Measurements from ENCODE around the gene MACROD2. TPM values are rescaled to one million over a fixed set of nuclear protein-coding genes. Genes with fewer than 3 reads are reported as not detected.

Gene MACROD2
- total and polyA plus RNA-seq, 2 experiments from 2014 or later: 2.8 to 4.3 TPM

- H3K9me2 ChIP-seq (ENCODE audit: insufficient read depth): peaks cover 11% of the 10 kb centered on the region; the same call in 1 of the 2 replicates
- TF ChIP-seq ETS1 (IDR thresholded peaks at IDR 0.05): no peak
- TF ChIP-seq CREB1 (CRISPR knock-in tag; IDR thresholded peaks at IDR 0.05; ENCODE audit: low read depth): no peak
- TF ChIP-seq EZH2 (IDR thresholded peaks at IDR 0.05; ENCODE audit: low read depth, unreplicated experiment): no peak
- no peak for TF ChIP-seq ZNF114 (CRISPR knock-in tag; IDR thresholded peaks at IDR 0.05)
- TF ChIP-seq ZNF331 (CRISPR knock-in tag; IDR thresholded peaks at IDR 0.05; ENCODE audit: low read depth): no peak
- TF ChIP-seq NANOG (IDR thresholded peaks at IDR 0.05; ENCODE audit: borderline replicate concordance): no peak
- TF ChIP-seq POLR2AphosphoS5 (IDR thresholded peaks at IDR 0.05; ENCODE audit: low read depth): no peak
- TF ChIP-seq REST (IDR thresholded peaks at IDR 0.05; ENCODE audit: unreplicated experiment): no peak
- TF ChIP-seq STAT1 (IDR thresholded peaks at IDR 0.05; ENCODE audit: unreplicated experiment): no peak
- TF ChIP-seq ZNF462 (CRISPR knock-in tag; IDR thresholded peaks at IDR 0.05): no peak
- TF ChIP-seq CTCF (conservative IDR thresholded peaks at IDR 0.05; ENCODE audit: low read depth in 2 of 2): no peak
- TF ChIP-seq EZH2phosphoT487 (IDR thresholded peaks at IDR 0.05; ENCODE audit: unreplicated experiment): no peak
- TF ChIP-seq JUNB (IDR thresholded peaks at IDR 0.05; ENCODE audit: unreplicated experiment): no peak
- H3K4me2 ChIP-seq: no peak overlapping the region
- H2AFZ ChIP-seq: no peak overlapping the region
- no peaks in the 10 kb centered on the region for H3F3A ChIP-seq (replicated peaks; ENCODE audit: low read depth)
- Mint-ChIP-seq H3K4me1 (peaks cover 24% of the 10 kb centered on the region), H3K27ac (no peak overlapping the region), H3K9me3 (no peaks in the 10 kb centered on the region; the same call in 2 of the 3 replicates), H3K27me3 (ENCODE audit: insufficient read depth, low read depth, poor library complexity) (peaks cover 2% of the 10 kb centered on the region), H3K4me3 (no peak overlapping the region), H3K36me3 (ENCODE audit: low read depth) (no peaks in the 10 kb centered on the region)
- no peak overlapping the region for H3K4me3 ChIP-seq
- H3K27me3 ChIP-seq (ENCODE audit: insufficient read depth): no peaks in the 10 kb centered on the region
- H3K27ac ChIP-seq (ENCODE audit: low read depth): no peak overlapping the region
- no peaks in the 10 kb centered on the region for H3K36me3 ChIP-seq (ENCODE audit: insufficient read depth)
- DNase-seq (ENCODE audit: low spot score) (no peak), ATAC-seq (no peak)
- H4K20me1 ChIP-seq (replicated peaks; ENCODE audit: insufficient read depth): no peaks in the 10 kb centered on the region
- peaks cover 14% of the 10 kb centered on the region; the same call in 1 of the 2 replicates for H3K4me1 ChIP-seq (ENCODE audit: insufficient read depth)
- H3K79me2 ChIP-seq (replicated peaks; ENCODE audit: insufficient read depth): no peaks in the 10 kb centered on the region
Measured at GRCh38 chr20:16059841-16060240, 2064.5 kb downstream of the MACROD2 start.

All from GM23338 (cell line).